Activated CD4-positive, CD25-positive, alpha-beta regulatory T cell treated with anti-CD3 and anti-CD28 coated beads, Interleukin-2, amount 50 U/mL, for 24 hours (primary cell): ENCODE data around the gene ZBTB18.

ENCODE experiments used
- ATAC-seq, 2 donors: fragments of 150-1000 bp; cut with Tn5 transposase; one replicate each; pipeline ENCODE4 v1.10.0; 2021; ENCODE audit warnings: mild to moderate bottlenecking in 1 of 2, moderate library complexity in 1 of 2

The ZBTB18 gene

DNA sequence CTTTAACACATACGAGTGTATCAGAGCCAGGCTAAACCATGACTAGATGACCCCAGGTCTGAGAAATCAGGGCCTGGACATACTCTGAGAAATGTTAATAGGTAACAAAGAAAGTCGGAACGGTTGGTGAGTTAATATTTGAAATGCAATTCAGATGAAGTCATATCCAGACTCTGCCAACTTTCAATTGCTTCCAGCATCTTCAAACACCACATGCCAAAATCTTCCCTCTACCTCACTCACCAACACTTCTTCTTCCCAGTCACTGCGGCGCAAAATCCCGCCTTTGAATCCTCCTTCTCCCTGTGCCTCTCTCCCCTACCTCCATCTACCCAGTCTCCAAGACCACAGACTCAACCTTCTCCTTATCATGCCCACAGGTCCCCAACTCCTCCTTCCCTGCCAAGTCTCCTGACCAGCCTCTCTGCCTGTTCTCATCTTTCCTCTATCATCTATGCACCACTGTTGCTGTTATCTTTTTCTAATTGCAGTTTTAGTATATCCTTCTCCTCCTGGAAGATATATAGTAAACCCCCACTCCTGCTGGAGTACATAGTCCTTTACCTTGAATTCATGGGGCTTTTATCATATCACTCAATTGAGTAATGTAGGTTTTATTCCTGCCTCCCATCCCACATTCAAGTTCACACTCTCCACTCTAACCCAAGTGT, 41.3 kb downstream of the ZBTB18 start:
- ATAC-seq, result no peak

DNA sequence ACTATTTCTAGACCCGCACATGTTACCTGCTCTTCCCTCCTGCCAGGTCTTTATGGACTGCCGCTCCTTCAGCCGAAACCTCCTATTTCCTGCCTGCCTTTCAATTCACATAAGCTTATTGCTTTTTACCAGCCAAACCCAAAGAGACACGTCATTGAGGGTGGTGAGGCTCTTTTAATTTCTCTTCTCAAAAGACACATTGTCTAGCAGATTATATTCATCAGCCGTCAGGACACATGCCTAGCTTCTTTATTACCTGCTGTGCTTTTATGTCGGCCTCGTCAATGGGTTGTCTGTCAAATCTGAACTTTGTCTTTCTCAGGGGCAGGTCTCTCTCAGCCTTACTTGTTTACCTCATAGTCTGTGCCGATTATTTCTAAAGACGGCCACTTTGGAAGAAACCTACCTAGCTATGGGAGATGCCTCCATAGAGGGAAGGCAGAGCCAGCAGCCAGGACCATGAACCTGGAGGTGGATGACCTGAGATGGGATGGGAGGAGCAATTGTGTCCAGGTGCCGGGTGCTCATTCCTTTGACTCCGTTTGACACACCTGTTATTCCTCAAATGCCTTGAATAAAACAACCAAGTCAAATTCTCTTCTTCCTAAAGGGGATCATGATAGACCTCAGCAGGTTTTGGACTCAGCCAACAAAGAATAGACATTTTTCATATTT, 42.0 kb downstream of the ZBTB18 start:
- no peak for ATAC-seq

GRCh38 chr1:244094880-244095528, 43.9 kb downstream of the ZBTB18 start:
- no peak for ATAC-seq

GRCh38 chr1:244095529-244095911, 44.4 kb downstream of the ZBTB18 start:
- no peak for ATAC-seq

GRCh38 chr1:244096066-244096610, 45.1 kb downstream of the ZBTB18 start:
- no peak for ATAC-seq

DNA sequence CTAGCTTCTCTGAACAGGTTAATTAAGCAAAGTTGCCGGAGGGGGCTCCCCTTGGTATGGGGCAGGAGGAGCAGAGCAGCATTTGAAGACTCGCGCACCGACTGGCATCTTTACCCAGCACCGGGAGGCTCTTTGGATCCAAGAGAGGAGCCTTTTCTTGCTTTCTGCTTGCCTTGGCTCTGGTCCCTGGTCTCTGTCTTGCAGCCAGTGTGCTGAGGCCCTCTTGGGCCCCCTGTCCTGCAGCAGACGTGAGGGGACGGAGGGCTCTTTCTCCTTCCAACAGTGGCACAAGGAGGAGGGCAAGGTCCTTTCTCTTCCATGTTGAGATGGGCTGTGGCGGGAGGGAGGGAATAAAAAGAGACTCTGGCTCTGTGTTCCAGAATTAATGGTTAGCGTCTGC, 45.6 kb downstream of the ZBTB18 start:
- ATAC-seq, result no peak

DNA sequence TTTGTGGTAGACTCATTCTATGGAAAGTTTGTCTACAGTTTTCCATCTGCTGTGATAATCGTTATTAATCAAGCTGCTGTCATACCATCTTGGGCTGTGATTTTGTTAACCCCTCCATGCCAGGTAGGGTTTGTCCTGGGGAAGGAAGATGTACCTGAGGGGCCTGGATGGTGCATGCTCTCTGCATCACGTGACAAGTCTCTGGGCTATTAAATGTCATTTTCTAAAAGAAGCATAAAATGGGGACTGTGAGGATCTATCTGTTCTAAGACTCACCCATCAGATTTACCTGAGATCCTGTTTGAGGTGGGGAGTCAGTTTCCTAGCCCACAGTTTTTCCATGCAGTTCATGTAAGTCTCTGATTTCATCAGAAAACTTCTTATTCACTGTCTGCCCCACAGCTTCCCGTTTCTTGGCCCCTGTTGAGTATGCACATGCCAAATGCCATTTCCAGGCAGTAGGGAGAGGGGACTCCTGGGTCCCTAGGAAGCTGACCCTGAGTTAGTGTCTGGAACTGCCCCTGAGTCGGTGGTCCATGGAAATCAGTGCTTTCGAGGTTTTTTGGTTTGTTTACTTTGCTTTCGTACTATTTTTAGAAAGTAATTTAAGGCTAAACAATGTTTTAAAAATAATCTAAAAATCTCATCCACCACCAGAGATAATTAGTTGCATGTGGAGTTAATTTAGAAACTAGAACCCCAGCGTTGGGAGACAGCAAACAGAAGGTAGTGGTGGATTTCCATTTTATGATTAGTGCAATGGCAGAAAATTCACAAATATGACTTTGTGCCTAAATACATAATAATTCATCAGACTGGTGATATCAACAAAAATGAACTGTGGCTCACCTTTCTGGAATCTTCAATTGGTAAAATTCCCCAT, 46.7 kb downstream of the ZBTB18 start:
- no peak for ATAC-seq

DNA sequence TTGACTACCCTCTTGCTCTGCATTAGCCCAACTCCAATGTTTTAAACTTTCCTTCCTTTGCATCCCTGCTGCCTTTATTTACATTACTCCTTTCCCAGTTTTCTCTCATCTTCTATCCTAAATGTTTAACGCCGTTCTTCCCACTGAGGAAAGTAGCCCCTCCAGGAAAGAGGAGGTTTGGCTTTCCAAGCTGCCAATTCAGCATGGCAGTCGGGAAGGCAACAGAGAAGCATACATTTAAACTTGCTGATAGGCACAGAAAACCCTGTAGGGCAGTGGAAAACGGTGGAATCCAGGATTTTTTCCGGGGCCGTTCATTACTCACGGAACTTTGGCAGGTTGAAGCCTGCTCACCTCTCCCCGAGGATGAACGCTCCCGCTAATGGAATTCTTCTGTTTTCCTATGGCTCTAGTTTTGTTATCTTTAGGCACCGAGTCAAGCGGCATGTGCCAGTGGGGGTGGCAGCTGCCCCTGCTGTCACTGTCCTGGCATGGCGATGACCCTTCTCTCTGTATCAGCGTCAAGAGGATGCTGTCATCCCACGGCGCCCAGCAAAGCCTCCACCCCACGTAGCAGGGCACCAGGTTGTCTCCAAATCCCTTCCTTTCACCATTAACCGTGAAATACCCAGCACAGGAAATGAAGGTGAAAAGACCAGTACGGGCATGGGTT, 48.3 kb downstream of the ZBTB18 start:
- no peak for ATAC-seq

- no peak for ATAC-seq
These were observed 49.2 kb downstream of the ZBTB18 start for GRCh38 chr1:244100276-244100675.

- ATAC-seq, result no peak
These were observed 49.8 kb downstream of the ZBTB18 start for GRCh38 chr1:244100704-244101453.

- no peak for ATAC-seq
These were observed 51.0 kb downstream of the ZBTB18 start for GRCh38 chr1:244102046-244102445.

DNA sequence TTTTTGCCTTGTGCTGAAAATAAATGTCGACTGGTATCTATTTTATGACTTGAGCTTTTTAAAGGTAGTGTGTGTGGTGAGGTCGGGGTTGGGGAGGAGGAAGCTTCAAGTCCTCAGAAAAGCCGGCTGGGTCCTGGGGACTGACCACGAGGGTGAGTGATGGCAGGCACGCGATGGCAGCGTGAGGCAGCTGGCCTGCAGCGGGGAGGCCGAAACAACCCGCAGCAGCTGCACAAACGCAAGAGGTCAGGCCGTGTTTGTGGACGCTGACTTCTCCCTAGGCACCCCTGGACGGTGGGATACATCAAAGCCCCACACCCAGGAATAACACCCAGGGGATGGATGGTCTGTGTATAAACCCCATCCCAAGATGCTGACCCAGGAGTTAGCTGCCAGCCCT, 51.4 kb downstream of the ZBTB18 start:
- ATAC-seq, result no peak

DNA sequence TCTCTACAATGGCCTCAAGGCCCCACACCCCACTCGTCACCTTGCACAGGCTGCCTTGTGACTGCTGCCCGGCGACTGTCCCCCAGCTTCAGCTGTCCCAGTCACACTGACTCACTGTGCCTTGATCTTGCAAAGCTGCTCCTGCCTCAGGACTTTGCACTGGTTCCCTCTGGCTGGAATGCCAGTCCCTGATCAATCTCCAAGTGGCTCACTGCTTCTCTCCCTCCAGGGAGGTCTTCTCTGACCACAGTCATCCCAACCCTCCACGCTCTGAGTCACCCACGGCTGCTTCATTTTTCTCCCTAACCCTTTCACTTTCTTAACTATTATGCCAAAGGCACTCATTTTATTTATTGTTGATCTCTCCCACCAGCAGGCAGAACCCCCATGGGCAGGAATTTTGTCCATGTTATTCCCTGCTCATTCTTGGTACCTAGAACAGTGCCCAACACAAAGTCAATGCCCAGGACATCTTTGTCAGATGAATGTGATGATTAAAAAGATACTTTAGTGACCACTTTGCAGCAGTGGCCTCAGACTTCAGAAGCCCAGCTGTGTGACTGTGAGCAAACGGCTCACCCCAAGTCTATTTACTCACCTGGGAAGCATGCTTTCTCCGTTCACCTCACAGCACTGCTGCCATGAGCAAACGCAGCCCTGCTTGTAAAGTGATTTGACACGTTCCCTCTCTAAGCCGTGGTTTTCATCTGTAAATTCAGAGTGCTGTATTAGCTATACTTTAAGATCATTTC, 53.4 kb downstream of the ZBTB18 start:
- no peak for ATAC-seq

- ATAC-seq, result no peak
These were observed 55.1 kb downstream of the ZBTB18 start for GRCh38 chr1:244106176-244106575.
